DND-41 (cell line): ENCODE results near the gene EFHC1.

ENCODE experiments used
- ATAC-seq: fragments of 200-7000 bp; cut with Tn5 transposase; 3 replicates; pipeline ENCODE4 v1.9.1; 2021; ENCODE audit warnings: low read depth; ENCODE audit not compliant: insufficient read depth
- DNase-seq: peaks from one replicate; pipeline ENCODE4 v3.0.0-alpha.2; 2020
- H2AFZ ChIP-seq: 2 replicates; pipeline ENCODE4 v1.6.0; 2012; ENCODE audit warnings: low read depth, low read length
- H3K27ac ChIP-seq: 2 replicates; pipeline ENCODE4 v1.5.1; 2012; ENCODE audit warnings: low read length, inconsistent platforms
- H3K27me3 ChIP-seq: fragments of 200-600 bp; sonication (generic); 2 replicates; pipeline ENCODE4 v1.6.0; 2012; ENCODE audit warnings: low read length, mild to moderate bottlenecking, inconsistent platforms; ENCODE audit not compliant: insufficient read depth, poor library complexity
- H3K36me3 ChIP-seq: 2 replicates; pipeline ENCODE4 v1.5.1; 2012; ENCODE audit warnings: low read length, inconsistent platforms; ENCODE audit not compliant: insufficient read depth
- H3K4me1 ChIP-seq: 2 replicates; pipeline ENCODE4 v1.5.1; 2012; ENCODE audit warnings: mild to moderate bottlenecking, low read length; ENCODE audit not compliant: insufficient read depth
- H3K4me2 ChIP-seq: 2 replicates; pipeline ENCODE4 v1.6.0; 2012; ENCODE audit warnings: mild to moderate bottlenecking, moderate library complexity, low read length, inconsistent platforms; ENCODE audit not compliant: insufficient read depth
- H3K4me3 ChIP-seq, 2 experiments: fragments of 200-600 bp in 1 of 2; shearing (Covaris generic) in 1 of 2; 2 replicates each; pipeline ENCODE4 v1.5.1; 2012 to 2016; ENCODE audit warnings: inconsistent platforms in 2 of 2, low read length in 2 of 2, mild to moderate bottlenecking in 2 of 2, low read depth in 1 of 2, moderate library complexity in 1 of 2
- H3K79me2 ChIP-seq: 2 replicates; pipeline ENCODE4 v1.6.0; 2012; ENCODE audit warnings: low read length, inconsistent platforms; ENCODE audit not compliant: insufficient read depth
- H3K9ac ChIP-seq: 2 replicates; pipeline ENCODE4 v1.6.0; 2012; ENCODE audit warnings: low read depth, mild to moderate bottlenecking, inconsistent platforms, low read length, moderate library complexity
- H3K9me3 ChIP-seq: 2 replicates; pipeline ENCODE4 v1.5.1; 2012; ENCODE audit warnings: low read length, moderate library complexity, mild to moderate bottlenecking, inconsistent platforms; ENCODE audit not compliant: insufficient read depth, severe bottlenecking
- H4K20me1 ChIP-seq: 2 replicates; pipeline ENCODE4 v1.6.0; 2012; ENCODE audit warnings: low read length; ENCODE audit not compliant: insufficient read depth
- CTCF ChIP-seq: IDR thresholded peaks from 2 replicates; pipeline ENCODE4 v1.5.1; 2012; ENCODE audit warnings: borderline replicate concordance, low read length, moderate library complexity, mild to moderate bottlenecking; ENCODE audit not compliant: poor library complexity, severe bottlenecking; ENCODE audit errors: extremely low read depth
- EZH2 ChIP-seq: IDR thresholded peaks from 3 replicates; pipeline ENCODE4 v1.6.1; 2012; ENCODE audit warnings: borderline replicate concordance, low read depth, mild to moderate bottlenecking, moderate library complexity, low read length, inconsistent platforms; ENCODE audit not compliant: severe bottlenecking

Gene EFHC1

GRCh38 chr6:52419809-52420667 is at the start of gene EFHC1:
TSS of gene EFHC1 (plus strand) at chr6:52420342. CDS start at chr6:52420411, 69 bp downstream.
- Histone ChIP-seq H3K36me3 (no peaks in the 10 kb centered on the region; the same call in 1 of the 2 replicates), H2AFZ (peak within 1 kb of the TSS; percentile 85), H3K4me2 (peak within 1 kb of the TSS; percentile 100), H3K9ac (peak within 1 kb of the TSS; percentile 82), H3K4me3 (peak within 1 kb of the TSS; percentile 67 to 99; a peak in 3 of 4 replicates), H3K27ac (peak within 1 kb of the TSS; percentile 92), H3K9me3 (no peaks in the 10 kb centered on the region), H4K20me1 (no peaks in the 10 kb centered on the region), H3K79me2 (peaks cover 5% of the 10 kb centered on the region; the same call in 1 of the 2 replicates), H3K27me3 (no peaks in the 10 kb centered on the region), H3K4me1 (peaks cover 29% of the 10 kb centered on the region)
- TF ChIP-seq CTCF (no peak), EZH2 (no peak)
- peak; percentile 98 for DNase-seq
- ATAC-seq: peak; percentile 91

- Histone ChIP-seq H3K9ac (no peak overlapping the region), H3K36me3 (peaks cover 30% of the 10 kb centered on the region), H3K4me1 (no peaks in the 10 kb centered on the region)
Measured at GRCh38 chr6:52371656-52372191, 48.4 kb upstream of the EFHC1 start.

GRCh38 chr6:52373151-52373690 is 46.9 kb upstream of the EFHC1 start:
- ATAC-seq (no peak), DNase-seq (no peak)
- TF ChIP-seq EZH2: no peak
- Histone ChIP-seq H3K4me3 (no peak overlapping the region), H3K9ac (no peak overlapping the region), H3K27ac (no peak overlapping the region), H4K20me1 (no peaks in the 10 kb centered on the region), H3K4me1 (no peaks in the 10 kb centered on the region), H3K4me2 (no peak overlapping the region), H3K36me3 (peaks cover 16% of the 10 kb centered on the region; the same call in 1 of the 2 replicates), H3K9me3 (peaks cover 2% of the 10 kb centered on the region), H3K79me2 (peaks cover 16% of the 10 kb centered on the region), H2AFZ (no peak overlapping the region), H3K27me3 (no peaks in the 10 kb centered on the region)

More at GRCh38 chr6:52371656-52372191, 48.4 kb upstream of the EFHC1 start:
- DNase-seq (no peak), ATAC-seq (no peak)
- Histone ChIP-seq H3K9me3 (peaks cover 2% of the 10 kb centered on the region), H2AFZ (no peak overlapping the region), H3K4me2 (no peak overlapping the region), H3K4me3 (no peak overlapping the region), H3K79me2 (peaks cover 25% of the 10 kb centered on the region), H3K27ac (no peak overlapping the region), H4K20me1 (no peaks in the 10 kb centered on the region), H3K27me3 (no peaks in the 10 kb centered on the region)
- TF ChIP-seq CTCF: no peak
- TF ChIP-seq EZH2: no peak

GRCh38 chr6:52374247-52374646 is 45.9 kb upstream of the EFHC1 start:
- no peak for ATAC-seq
- no peak for DNase-seq
- no peak for TF ChIP-seq EZH2
- TF ChIP-seq CTCF: no peak
- H3K4me3 ChIP-seq: no peak overlapping the region
- H4K20me1 ChIP-seq: no peaks in the 10 kb centered on the region
- H3K4me2 ChIP-seq: no peak overlapping the region
- H2AFZ ChIP-seq: no peak overlapping the region
- H3K9ac ChIP-seq: no peak overlapping the region
- peaks cover 15% of the 10 kb centered on the region; the same call in 1 of the 2 replicates for H3K36me3 ChIP-seq
- no peak overlapping the region for H3K27ac ChIP-seq
- no peaks in the 10 kb centered on the region for H3K4me1 ChIP-seq
- no peaks in the 10 kb centered on the region for H3K27me3 ChIP-seq
- H3K9me3 ChIP-seq: peaks cover 2% of the 10 kb centered on the region
- H3K79me2 ChIP-seq: peaks cover 15% of the 10 kb centered on the region
